NB4 (cell line): ENCODE results near the gene ATP5PO.

Experiments used
- DNase-seq: peaks from one replicate; pipeline ENCODE4 v3.0.0; 2010; ENCODE audit warnings: low read depth
- H3K4me3 ChIP-seq: one replicate; pipeline ENCODE4 v1.5.1; 2011; ENCODE audit warnings: mild to moderate bottlenecking, low read depth, low read length, moderate library complexity
- MYC ChIP-seq: IDR thresholded peaks from 2 replicates; pipeline ENCODE4 v1.6.1; 2011; ENCODE audit warnings: low read depth, low read length
- POLR2A ChIP-seq: IDR thresholded peaks from 2 replicates; pipeline ENCODE4 v1.6.1; 2011; ENCODE audit warnings: mild to moderate bottlenecking; ENCODE audit not compliant: insufficient read length; ENCODE audit errors: extremely low read depth
- TF ChIP-seq, protein P1 (sequence below): IDR thresholded peaks from 2 replicates; pipeline ENCODE4 v1.6.1; 2011; ENCODE audit warnings: low read depth, low read length
- TF ChIP-seq, protein P2 (sequence below): IDR thresholded peaks from one replicate; pipeline ENCODE4 v1.5.1; 2012; ENCODE audit warnings: low read depth, low read length

ATP5PO gene

DNA sequence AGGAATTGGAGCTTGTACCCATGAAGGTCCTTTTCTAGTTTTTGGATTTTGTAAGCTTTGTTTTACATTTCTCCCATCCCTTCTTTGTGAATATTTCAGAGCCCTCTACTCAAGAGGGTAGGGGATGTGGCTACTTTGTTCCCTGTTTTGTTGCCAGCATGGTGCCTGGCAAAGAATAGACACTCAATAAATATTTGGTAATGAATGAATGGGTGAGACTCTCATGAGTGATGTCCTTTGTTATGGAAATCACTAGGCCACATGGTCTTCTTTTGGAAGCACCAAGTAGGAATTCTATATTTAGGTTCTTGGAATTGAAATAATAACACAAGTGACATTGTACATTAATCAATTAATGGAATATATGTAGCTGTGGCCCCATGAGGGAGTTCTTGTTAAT, 26.8 kb upstream of the ATP5PO start:
- H3K4me3 ChIP-seq, result no peak overlapping the region
- no peak for DNase-seq

DNA sequence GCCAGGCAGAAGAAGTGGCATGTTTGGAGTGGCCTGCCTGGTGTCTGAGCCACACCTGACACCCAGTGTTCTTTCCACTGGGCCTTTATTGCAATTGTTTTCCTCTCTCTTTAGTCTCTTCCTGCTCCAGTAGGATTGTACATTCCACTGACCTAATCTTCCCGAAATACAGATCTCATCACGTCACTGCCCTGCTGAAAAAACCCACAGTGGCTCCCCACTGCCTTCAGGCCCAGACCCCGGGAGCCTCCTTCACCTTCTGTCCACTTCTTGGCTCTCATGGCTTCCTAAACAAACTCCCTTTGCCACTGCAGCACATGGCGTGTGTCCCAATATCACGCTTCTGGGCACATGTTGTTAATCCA, 25.3 kb upstream of the ATP5PO start:
- TF ChIP-seq, protein P1, sequence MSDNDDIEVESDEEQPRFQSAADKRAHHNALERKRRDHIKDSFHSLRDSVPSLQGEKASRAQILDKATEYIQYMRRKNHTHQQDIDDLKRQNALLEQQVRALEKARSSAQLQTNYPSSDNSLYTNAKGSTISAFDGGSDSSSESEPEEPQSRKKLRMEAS, result peak; percentile 48; the same call in 1 of the 2 replicates
- TF ChIP-seq, protein P2, sequence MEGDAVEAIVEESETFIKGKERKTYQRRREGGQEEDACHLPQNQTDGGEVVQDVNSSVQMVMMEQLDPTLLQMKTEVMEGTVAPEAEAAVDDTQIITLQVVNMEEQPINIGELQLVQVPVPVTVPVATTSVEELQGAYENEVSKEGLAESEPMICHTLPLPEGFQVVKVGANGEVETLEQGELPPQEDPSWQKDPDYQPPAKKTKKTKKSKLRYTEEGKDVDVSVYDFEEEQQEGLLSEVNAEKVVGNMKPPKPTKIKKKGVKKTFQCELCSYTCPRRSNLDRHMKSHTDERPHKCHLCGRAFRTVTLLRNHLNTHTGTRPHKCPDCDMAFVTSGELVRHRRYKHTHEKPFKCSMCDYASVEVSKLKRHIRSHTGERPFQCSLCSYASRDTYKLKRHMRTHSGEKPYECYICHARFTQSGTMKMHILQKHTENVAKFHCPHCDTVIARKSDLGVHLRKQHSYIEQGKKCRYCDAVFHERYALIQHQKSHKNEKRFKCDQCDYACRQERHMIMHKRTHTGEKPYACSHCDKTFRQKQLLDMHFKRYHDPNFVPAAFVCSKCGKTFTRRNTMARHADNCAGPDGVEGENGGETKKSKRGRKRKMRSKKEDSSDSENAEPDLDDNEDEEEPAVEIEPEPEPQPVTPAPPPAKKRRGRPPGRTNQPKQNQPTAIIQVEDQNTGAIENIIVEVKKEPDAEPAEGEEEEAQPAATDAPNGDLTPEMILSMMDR, result no peak
- no peak for TF ChIP-seq MYC
- TF ChIP-seq POLR2A, result no peak
- no peak for DNase-seq
- H3K4me3 ChIP-seq, result no peak overlapping the region

More for the DNA sequence above, 26.8 kb upstream of the ATP5PO start:
- TF ChIP-seq POLR2A (no peak), MYC (no peak)
- TF ChIP-seq, protein P1, result no peak
- TF ChIP-seq, protein P2, result no peak

DNA sequence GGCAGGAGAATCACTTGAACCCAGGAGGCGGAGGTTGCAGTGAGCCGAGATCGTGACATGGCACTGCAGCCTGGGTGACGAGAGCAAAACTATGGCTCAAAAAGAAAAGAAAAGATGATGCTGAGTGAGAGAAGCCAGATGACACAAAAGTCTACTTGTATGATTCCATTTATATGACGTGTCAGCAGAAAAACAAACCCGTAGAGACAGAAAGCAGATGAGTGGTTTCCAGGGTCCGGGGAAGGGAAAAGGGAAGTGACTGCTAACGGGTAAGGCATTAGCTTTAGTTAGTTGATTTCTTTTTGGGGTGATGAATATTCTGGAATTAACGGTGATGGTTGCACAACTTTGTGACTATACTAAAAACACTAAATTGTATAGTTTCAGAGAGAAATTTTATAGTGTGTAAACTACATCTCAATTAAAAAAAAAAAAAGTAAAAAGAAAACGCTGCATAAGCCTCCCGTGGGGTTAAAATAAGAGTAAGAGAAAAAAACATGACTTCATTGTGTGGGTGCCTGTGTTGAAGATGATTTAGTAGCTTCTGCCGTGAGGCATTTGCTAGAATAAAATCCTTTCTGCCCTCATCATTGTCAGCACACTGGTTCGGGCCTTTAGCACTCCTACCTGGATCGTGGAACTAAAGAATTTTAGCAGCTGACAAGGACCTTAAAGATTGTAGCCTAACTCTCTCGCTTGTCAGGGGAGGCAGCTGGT, 24.7 kb upstream of the ATP5PO start:
- TF ChIP-seq MYC, result no peak
- TF ChIP-seq, protein P1, result no peak
- TF ChIP-seq, protein P2, result no peak
- no peak for TF ChIP-seq POLR2A
- peak; percentile 69 for DNase-seq
- H3K4me3 ChIP-seq, result no peak overlapping the region

DNA sequence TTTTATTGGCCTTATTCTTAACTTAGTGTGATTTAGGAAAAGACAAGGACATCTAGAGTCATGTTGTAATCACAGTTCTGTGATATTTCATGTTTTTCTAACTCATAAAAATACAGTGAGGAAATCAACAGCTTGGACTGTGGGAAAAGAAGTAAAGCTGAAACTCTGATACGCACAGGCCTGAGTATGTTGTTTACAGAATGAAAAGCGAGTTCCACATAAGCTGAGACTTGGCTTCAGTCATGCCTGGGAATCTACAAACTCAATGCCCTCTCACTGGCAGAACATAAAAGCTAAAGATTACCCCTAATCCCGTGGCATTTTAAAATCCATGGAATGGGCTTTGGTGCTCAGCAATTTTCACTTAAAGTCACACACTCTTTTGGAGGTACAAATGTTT, 23.6 kb upstream of the ATP5PO start:
- H3K4me3 ChIP-seq, result no peak overlapping the region
- TF ChIP-seq POLR2A (no peak), MYC (no peak)
- TF ChIP-seq, protein P2, result no peak
- TF ChIP-seq, protein P1, result no peak
- DNase-seq, result no peak

DNA sequence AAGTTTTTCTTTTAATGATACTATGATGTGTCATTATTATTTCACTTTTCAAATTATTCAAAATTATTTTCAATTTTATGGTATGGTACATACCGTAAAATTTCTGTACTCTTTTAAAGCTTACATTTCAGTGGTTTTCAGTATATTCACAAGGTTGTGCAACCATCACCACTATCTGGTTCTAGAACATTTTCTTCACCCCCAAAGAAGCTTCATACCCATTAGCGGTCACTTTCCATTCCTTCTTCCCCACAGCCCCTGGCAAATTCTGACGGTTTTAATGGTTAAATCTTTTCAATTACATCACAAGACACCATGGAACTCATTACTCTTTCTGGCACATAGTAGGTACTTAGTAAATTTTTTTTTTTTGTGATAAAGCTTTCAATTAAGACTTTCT, 22.8 kb upstream of the ATP5PO start:
- TF ChIP-seq, protein P1, result no peak
- no peak for TF ChIP-seq MYC
- TF ChIP-seq, protein P2, result no peak
- no peak for TF ChIP-seq POLR2A
- no peak overlapping the region for H3K4me3 ChIP-seq
- DNase-seq, result no peak
